GM19351 (cell line): ENCODE measurements around the gene ZNF600.
"Not testable (repeated sequence)": the region's sequence is repeated elsewhere in the genome, so short reads cannot be mapped to it uniquely, and the experiment has no call there.

Experiments used
- ATAC-seq: cut with Tn5 transposase; IDR thresholded peaks from one replicate; pipeline ENCODE4 v1.9.1; 2021; ENCODE audit warnings: mild to moderate bottlenecking, moderate library complexity; ENCODE audit not compliant: unreplicated experiment

Gene ZNF600

DNA sequence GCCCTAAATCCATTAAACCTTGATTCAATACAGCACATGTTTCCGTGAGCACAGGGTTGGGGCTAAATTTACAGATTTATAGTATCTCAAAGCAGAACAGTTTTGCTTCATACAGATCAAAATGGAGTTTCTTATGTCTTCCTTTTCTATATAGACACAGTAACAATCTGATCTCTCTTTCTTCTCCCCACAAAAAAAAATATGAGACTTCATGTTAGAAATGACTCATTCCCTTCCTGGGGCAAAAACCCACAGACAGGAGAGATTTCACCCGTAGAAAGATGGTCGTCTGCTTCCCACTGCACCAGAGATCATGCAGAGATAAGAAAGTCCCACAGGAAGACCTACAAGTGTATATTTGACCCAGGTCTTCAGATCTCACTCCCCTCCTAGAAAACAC lies 44.1 kb downstream of the ZNF600 start:
- ATAC-seq, result no peak

DNA sequence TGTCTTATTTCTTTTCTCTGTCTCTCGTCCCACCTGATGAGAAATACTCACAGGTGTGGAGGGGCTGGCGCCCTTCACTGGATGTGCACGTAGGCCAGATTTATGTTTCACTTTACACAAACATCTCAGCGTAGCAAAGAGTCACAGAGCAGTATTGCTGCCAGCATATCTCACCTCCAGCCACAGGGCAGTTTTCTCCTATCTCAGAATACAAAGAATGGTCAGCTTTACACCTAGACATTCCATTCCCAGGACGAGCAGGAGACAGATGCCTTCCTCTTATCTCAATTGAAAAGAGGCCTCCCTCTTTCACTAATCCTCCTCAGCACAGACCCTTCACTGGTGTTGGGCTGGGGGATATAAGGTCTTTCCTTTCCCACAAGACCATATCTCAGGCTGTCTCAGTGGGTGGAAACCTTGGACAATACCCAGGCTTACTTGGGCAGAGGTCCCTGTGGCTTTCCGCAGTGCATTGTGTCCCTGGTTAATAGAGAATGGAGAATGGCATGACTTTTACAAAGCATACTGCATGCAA lies 44.6 kb downstream of the ZNF600 start:
- no peak for ATAC-seq

DNA sequence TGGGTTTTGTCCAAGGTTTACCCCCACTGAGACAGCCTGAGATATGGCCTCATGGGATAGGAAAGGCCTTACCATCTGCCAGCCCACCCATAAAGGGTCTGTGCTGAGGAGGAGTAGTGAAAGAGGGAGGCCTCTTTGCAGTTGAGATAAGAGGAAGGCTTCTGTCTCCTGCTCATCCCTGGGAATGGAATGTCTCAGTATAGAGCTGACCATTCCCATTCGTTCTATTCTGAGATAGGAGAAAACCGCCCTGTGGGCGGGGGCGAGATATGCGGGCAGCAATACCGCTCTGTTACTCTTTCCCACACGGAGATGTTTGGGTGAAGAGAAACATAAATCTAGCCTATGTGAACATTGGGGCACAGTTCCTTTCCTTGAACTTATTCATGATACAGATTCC lies 45.2 kb downstream of the ZNF600 start:
- ATAC-seq, result not testable (repeated sequence)

DNA sequence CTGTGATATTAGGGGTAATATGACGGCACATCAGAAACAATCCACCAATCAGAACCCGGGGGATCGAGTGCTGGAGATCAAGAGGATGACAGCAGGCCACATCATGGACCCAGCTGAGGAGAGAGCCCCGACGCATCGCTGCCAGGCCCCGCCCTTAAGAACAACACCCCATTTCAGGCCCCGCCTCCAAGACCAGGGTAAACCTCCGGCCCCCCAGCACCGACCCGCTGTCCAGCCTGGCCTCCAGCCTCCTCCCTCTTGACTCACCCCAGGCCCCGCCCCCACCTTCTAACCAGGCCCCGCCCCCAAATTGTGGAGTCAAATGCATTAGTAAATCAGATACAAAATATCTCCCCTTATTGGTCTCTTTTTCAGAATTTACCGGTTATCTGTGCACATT lies 47.0 kb downstream of the ZNF600 start:
- no peak for ATAC-seq

DNA sequence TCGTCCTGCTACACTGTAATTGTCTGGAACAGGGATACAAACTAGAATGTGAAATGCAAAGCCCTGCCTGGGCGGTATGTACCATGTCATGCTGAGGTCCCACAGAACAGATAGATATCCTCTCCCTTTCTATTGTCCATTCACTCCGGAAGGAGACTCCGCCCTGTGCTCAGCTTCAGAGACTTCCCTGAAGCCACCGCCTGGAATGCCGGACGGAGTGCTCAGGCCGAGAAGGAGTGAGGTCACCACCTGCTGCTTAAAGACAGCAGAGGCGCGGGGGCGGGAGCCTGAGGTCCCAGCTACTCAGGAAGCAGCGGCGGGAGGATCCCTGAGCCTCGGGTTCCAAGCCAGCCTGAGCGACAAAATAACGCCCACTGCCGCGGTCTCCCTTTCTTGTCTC lies 50.9 kb downstream of the ZNF600 start:
- no peak for ATAC-seq

DNA sequence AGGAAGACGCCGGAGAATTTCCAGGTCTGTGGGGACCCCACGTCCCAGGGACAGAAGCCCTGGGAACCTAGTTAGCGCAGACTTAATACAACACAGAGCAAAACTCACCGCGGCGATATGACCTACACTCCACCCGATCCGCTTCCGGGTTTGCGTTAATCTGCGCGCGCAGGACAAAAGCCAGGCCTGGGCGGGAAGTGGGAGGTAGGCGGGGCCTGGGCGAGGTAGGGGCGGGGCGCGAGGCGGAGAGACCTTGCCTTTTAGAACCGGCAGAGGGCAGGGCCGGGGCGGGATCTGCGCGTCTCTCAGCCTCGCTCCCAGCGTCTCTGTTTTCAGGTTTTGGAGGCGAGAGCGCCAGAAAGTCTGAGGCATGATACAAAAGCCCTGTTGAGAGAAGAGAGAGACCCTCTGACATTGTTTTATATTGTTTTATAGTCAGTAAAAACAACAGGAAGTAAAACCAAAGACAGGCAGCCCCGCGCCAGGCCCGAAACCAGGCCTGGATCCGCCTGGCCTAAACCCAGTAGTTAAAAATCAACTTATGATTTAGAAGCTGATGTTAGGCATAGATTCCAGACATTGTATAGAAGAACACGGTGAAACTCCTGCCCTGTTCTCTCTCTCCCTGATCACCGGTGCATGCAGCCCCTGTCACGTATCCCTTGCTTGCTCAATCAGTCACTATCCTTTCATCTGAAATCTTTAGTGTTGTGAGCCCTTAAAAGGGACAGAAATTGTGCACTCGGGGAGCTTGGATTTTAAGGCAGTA lies 51.5 kb downstream of the ZNF600 start, which contains the start of gene ZNF611:
TSS of gene ZNF611 (minus strand) at position 152 of the 769 bp plus-strand sequence. CDS start 19,150 bp downstream, outside the sequence.
- peak; percentile 92 for ATAC-seq

DNA sequence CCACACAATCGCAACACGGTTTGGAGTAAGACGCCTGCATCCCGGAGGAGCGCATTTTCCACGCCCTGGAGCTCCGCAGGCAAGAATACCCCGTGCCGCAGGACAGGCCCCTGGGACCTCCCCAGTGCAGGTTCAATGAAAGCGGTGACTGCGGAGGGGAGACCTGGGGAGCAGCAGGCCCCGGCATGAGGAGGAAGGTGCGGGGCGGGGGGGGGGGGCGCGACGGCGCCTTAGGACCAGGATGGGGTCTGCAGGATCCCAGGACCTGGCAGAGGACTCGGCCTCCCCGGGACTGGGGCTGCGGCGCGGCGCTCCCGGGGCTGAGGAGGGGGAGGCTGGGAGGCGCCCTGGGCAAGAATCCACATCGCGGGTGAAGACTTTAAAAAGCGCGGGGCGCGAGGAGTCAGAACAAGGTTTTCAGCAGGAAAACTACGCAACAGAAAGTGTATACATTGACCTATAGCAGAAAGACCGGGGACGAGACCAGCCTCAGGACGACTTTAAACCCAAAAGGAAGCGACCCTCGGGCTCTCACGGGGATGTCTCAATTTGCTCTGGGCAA lies 52.2 kb downstream of the ZNF600 start:
- peak; percentile 36 for ATAC-seq

DNA sequence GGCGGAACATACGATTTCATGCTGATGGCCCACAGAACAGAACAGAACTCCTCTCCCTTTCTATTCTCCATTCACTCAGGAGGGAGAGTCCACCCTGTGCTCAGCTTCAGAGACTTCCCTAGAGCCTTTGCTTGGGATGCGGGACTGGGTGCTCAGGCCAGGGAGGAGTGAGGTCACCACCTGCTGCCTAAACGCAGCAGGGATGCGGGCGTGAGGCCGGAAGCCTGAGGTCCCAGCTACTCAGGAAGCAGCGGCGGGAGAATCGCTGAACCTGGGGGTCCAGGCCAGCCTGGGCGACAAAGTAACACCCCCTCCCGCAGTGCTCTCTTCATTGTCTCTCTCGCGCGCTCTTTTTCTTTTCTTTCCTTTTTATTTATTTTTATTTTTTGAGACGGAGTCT lies 60.5 kb downstream of the ZNF600 start:
- ATAC-seq, result not testable (repeated sequence)

DNA sequence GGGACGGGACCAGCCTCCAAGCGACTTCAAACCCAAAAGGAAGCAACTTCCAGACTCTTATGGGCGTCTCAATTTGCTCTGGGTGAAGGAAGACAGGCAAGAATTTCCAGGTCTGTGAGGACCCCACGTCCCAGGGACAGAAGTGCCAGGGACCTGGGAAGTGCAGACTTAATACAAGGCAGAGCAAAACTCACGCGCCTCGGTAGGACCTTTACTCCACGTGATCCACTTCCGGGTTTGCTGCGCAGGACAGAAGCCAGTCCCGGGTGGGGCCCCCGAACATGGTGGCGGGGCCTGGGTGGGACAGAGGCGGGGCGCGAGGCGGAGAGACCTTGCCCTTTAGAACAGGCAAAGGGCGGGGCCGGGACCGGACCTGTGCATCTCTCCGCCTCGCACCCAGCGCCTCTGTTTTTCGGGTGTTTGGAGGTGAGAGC lies 61.0 kb downstream of the ZNF600 start:
- no peak for ATAC-seq

DNA sequence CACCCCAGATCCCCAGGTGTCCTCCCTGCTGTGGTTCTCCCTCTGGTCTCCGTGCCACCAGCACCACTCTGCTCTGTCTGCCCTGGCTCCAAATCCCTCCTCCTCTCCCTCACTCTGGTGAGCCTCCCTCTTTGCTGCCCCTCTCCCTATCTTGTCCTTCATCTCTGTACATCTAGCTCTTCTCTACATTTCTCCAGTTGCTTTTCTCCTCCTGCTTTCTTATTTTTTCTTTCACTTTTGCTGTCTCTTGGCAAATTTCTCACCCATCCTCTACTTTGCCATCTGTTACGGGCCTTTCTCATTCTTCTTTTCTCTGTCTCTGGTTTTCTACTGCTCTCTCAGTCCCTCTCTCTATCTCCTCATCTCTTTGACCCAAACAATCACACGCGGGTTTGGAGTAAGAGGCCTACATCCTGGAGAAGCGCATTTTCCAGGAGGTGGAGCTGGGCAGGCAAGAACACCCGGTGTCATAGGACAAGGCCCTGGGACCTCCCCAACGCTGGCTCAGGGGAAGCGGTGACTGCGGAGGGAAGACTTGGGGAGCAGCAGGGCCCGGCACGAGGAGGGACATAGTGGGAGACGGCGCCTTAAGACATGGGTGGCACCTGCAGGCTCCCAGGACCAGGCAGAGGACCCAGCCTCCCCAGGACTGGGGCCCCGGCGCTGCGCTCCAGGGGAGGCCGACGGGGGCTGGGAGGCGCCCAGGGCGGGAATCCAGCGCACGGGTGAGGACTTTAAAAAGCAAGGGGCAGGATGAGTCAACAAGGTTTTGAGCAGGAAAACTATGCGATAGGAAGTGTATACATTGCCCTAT lies 61.7 kb downstream of the ZNF600 start:
- ATAC-seq, result no peak

DNA sequence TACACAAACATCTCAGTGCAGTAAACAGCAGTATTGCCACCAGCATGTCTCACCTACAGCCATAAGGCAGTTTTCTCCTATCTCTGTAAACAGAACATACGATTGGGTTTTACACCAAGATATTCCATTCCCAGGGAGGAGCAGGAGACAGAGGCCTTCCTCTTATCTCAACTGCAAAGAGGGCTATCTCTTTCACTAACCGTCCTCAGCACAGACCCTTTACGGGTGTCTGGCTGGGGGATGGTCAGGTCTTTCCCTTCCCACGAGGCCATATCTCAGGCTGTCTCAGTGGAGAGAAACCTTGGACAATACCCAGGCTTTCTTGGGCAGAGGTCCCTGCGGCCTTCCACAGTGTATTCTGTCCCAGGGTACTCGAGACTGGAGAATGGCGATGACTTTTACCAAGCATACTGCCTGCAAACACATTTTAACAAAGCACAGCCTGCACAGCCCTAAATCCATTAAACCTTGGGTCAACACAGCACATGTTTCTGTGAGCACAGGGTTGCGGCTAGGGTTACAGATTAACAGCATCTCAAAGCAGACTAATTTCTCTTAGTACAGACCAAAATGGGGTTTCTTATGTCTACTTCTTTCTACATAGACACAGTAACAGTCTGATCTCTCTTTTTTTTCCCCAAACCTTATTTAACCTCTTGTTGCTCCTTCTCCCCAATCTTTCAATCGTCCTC lies 62.5 kb downstream of the ZNF600 start:
- not testable (repeated sequence) for ATAC-seq

DNA sequence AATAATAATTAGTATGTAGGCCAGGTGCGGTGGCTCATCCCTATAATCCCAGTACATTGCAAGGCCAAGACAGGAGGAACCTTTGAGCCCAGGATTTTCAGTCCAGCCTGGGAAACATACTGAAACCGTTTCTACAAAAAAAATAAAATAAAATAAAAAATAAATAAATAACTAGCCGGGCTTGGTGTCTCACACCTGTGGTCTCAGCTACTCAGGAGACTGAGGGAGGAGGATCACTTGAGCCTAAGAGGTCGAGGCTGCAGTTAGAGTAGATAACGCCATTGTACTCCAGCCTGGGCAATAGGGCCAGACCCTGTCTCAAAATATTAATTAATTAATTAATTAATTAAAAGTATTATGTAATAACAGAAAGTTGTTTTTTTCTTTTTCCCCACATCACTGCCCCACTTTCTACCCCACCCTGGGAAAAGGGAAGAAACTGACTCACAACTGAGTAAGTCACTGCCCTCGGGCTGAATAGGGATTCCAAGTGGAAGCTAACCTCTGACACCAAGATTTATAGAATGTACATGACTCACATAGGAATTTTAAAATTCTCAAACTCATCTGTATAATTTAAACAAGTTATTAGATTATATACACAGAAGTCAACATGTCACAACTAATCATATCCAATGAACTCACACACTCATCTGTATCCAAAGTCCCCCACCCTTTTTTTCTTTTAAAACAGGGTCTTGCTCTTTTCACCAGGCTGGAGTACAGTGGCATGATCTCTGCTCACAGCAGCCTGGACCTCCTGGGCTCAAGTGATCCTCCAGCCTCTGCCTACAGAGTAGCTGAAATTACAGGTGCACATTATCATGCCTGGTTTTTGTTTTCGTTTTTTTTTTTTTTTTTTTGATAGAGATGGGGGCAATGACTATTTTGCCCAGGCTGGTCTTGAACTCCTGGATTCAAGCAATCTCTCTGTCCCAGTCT lies 64.3 kb downstream of the ZNF600 start:
- ATAC-seq, result no peak

DNA sequence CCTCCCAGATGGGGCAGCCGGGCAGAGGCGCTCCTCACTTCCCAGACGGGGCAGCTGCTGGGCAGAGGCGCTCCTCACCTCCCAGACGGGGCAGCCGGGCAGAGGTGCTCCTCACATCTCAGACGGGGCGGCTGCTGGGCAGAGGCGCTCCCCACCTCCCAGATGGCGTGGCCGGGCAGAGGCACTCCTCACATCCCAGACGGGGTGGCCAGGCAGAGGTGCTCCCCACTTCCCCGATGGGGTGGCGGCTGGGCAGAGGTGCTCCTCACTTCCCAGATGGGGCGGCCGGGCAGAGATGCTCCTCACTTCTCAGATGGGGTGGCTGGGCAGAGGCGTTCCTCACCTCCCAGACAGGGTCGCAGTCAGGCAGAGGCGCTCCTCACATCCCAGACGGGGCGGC lies 66.0 kb downstream of the ZNF600 start:
- not testable (repeated sequence) for ATAC-seq

DNA sequence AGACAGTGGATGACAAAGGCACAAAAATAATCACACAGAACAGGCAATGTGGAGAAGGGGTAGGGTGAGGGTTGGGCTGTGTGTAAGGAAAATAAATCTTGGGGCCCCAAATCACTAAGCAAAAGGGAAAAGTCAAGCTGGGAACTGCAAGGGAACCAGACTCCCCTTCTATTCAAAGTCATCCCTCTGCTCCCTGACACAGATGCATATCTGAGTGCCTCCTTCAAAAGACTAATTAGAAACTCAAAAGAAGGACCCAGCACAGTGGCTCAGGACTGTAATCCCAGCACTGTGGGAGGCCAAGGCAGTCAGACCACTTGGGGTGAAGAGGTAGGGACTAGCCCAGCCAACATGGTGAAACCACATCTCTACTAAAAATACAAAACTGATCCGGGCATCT lies 70.1 kb downstream of the ZNF600 start:
- no peak for ATAC-seq

DNA sequence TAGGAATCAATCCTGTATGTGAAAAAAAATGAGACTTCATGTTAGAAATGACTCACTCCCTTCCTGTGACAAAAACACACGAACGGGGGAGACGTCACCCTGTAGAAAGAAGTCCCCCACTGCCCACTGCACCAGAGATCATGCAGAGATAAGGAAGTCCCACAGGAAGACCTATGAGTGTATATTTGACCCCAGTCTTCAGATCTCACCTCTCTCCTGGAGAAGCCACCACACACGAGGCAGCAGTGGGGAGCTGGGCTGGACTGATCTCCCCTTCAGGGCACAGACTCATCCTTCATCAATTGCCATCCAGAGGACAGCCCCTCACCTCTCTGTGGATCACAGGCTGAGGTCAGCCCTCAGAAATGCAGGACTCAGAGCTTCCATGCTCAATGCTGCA lies 70.7 kb downstream of the ZNF600 start:
- ATAC-seq, result not testable (repeated sequence)

DNA sequence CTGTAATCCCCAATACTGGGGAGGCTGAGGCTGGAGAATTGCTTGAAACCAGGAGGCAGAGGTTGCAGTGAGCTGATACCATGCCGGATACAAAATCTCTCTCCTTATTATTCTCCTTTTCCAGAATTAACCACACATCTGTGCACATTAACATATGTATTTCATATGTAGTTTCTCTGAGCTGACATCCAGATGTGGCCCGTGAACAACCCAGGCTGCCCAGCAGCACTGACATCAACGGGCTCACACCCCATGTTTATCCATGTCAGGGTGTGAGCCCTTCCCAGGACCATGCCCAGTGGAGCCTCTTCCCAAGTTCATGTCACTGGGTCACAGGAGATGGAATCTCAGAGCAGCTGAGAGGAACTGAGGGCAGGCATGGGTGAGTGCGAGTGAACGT lies 71.3 kb downstream of the ZNF600 start:
- not testable (repeated sequence) for ATAC-seq
